ENCODE results near the gene AP2B1.

DNA sequence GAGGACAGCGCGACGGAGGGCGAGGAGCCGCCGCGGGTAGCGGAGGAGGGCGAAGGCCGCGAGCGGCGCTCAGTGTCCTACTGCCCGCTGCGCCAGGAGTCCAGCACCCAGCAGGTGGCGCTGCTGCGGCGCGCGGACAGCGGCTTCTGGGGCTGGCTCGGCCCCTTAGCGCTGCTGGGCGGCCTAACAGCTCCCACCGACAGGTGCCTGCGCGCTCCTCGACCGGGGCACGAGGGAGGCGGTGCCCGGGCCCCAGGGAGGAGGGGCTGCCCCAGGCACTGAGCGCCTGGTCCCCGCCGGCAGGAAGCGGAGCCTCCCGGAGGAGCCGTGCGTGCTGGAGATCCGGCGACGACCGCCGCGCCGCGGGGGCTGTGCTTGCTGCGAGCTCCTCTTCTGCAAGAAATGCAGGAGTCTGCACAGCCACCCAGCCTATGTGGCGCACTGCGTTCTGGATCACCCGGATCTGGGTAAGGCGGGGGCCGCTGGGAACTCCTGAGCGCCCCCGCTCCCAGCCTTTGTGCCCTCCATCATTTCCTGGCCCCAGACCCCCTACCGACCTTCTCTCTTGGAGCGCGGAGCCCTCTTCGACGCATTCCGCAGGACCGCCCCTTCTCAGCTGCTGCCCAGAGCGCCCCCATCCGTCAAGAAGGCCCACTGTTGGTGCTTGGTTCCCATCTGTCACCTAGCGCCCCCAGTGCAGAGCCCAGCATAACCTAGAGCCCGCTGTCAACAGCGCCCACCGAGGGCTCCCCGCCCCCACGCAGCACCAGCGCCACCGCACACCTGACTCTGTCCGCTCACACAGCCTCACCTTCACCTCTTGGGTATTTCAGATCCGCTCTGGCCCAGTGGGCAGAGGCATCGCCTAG lies 177.2 kb downstream of the AP2B1 start:
- TF ChIP-seq, protein P1, sequence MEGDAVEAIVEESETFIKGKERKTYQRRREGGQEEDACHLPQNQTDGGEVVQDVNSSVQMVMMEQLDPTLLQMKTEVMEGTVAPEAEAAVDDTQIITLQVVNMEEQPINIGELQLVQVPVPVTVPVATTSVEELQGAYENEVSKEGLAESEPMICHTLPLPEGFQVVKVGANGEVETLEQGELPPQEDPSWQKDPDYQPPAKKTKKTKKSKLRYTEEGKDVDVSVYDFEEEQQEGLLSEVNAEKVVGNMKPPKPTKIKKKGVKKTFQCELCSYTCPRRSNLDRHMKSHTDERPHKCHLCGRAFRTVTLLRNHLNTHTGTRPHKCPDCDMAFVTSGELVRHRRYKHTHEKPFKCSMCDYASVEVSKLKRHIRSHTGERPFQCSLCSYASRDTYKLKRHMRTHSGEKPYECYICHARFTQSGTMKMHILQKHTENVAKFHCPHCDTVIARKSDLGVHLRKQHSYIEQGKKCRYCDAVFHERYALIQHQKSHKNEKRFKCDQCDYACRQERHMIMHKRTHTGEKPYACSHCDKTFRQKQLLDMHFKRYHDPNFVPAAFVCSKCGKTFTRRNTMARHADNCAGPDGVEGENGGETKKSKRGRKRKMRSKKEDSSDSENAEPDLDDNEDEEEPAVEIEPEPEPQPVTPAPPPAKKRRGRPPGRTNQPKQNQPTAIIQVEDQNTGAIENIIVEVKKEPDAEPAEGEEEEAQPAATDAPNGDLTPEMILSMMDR (IDR thresholded peaks at IDR 0.05; ENCODE audit: insufficient read depth, low read length, poor library complexity, severe bottlenecking) = peak; percentile 88
- TF ChIP-seq EZH2phosphoT487 (conservative IDR thresholded peaks at IDR 0.05; ENCODE audit: low read length) = no peak

Measured in SU-DHL-6 (cell line).